ENCODE results near the gene CDH15. TPM values are rescaled to one million over a fixed set of nuclear protein-coding genes. Genes with fewer than 3 reads are reported as not detected.

Gene CDH15
- total and polyA plus RNA-seq, 2 of the 13 experiments (the other 11 are each of a cell fraction or from before 2014, with no cell fraction given) = 0.74 to 2.2 TPM

DNA sequence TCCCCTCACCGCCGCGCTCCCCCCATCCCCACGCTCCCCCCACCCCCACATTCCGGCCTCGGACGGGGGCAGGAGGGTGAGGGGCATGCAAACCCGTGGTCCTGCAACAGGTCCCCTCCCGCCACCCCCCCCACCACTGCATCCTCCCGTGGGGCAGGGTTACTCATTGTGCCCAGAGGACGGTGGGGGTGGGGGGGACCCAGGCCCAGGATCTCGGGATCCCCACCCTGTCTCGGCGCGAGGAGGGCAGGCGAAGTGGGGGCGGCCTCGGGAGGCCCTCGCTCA lies 20.3 kb downstream of the CDH15 start:
- DNase-seq (ENCODE audit: low spot score) = no peak
- Histone ChIP-seq H3K4me2 (ENCODE audit: low read depth, low read length) (peak overlapping the region; percentile 95), H3K79me2 (ENCODE audit: insufficient read depth, low read length) (peaks cover 6% of the 10 kb centered on the region), H3K4me1 (ENCODE audit: insufficient read depth, low read length) (peaks cover 37% of the 10 kb centered on the region), H3K9ac (ENCODE audit: insufficient read depth, low read depth, low read length) (peak overlapping the region; percentile 97), H3K36me3 (replicated peaks in 1 of 2; ENCODE audit: control insufficient read depth in 1 of 2, insufficient read depth in 2 of 2, low read length in 2 of 2) (peaks cover 0 to 3% of the 10 kb centered on the region in 2 experiments; a peak in 1 of 5 replicates), H3K4me3 (replicated peaks in 1 of 3; ENCODE audit: insufficient read depth in 1 of 3, low read depth in 2 of 3, low read length in 3 of 3) (peak overlapping the region; percentile 60 to 86 (median 75); a peak in 5 of 6 replicates), H3K27me3 (ENCODE audit: control insufficient read depth in 1 of 2, insufficient read depth in 2 of 2, low read length in 2 of 2) (no peaks in the 10 kb centered on the region; a peak in 1 of 5 replicates), H4K20me1 (ENCODE audit: insufficient read depth, low read length) (peaks cover 31% of the 10 kb centered on the region; the same call in 1 of the 2 replicates), H3K9me3 (ENCODE audit: low read length) (no peaks in the 10 kb centered on the region), H2AFZ (ENCODE audit: low read length) (no peak overlapping the region), H3K27ac (ENCODE audit: extremely low read length, insufficient read depth, low read length) (peak overlapping the region; percentile 99)
- TF ChIP-seq TBP (CRISPR knock-in tag; IDR thresholded peaks at IDR 0.05) (no peak), ZBTB8A (CRISPR knock-in tag; IDR thresholded peaks at IDR 0.05; ENCODE audit: borderline replicate concordance, low read depth) (no peak), MEIS2 (CRISPR knock-in tag; IDR thresholded peaks at IDR 0.05) (no peak), IKZF4 (CRISPR knock-in tag; IDR thresholded peaks at IDR 0.05; ENCODE audit: borderline replicate concordance, low read depth, not compliant biosample characterization) (no peak), ZNF30 (CRISPR knock-in tag; IDR thresholded peaks at IDR 0.05) (no peak), ZNF674 (CRISPR knock-in tag; IDR thresholded peaks at IDR 0.05; ENCODE audit: low read depth) (0 out of 2 replicates have a peak, but pooled peaks have one; percentile 13), ZNF335 (CRISPR knock-in tag; IDR thresholded peaks at IDR 0.05) (0 out of 2 replicates have a peak, but pooled peaks have one; percentile 16), ARHGAP35 (CRISPR knock-in tag; IDR thresholded peaks at IDR 0.05; ENCODE audit: borderline replicate concordance) (no peak), KLF13 (CRISPR knock-in tag; IDR thresholded peaks at IDR 0.05) (no peak)
- TF ChIP-seq, protein P1, sequence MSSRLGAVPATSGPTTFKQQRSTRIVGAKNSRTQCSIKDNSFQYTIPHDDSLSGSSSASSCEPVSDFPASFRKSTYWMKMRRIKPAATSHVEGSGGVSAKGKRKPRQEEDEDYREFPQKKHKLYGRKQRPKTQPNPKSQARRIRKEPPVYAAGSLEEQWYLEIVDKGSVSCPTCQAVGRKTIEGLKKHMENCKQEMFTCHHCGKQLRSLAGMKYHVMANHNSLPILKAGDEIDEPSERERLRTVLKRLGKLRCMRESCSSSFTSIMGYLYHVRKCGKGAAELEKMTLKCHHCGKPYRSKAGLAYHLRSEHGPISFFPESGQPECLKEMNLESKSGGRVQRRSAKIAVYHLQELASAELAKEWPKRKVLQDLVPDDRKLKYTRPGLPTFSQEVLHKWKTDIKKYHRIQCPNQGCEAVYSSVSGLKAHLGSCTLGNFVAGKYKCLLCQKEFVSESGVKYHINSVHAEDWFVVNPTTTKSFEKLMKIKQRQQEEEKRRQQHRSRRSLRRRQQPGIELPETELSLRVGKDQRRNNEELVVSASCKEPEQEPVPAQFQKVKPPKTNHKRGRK (CRISPR knock-in tag; IDR thresholded peaks at IDR 0.05) = no peak
- TF ChIP-seq, protein P2, sequence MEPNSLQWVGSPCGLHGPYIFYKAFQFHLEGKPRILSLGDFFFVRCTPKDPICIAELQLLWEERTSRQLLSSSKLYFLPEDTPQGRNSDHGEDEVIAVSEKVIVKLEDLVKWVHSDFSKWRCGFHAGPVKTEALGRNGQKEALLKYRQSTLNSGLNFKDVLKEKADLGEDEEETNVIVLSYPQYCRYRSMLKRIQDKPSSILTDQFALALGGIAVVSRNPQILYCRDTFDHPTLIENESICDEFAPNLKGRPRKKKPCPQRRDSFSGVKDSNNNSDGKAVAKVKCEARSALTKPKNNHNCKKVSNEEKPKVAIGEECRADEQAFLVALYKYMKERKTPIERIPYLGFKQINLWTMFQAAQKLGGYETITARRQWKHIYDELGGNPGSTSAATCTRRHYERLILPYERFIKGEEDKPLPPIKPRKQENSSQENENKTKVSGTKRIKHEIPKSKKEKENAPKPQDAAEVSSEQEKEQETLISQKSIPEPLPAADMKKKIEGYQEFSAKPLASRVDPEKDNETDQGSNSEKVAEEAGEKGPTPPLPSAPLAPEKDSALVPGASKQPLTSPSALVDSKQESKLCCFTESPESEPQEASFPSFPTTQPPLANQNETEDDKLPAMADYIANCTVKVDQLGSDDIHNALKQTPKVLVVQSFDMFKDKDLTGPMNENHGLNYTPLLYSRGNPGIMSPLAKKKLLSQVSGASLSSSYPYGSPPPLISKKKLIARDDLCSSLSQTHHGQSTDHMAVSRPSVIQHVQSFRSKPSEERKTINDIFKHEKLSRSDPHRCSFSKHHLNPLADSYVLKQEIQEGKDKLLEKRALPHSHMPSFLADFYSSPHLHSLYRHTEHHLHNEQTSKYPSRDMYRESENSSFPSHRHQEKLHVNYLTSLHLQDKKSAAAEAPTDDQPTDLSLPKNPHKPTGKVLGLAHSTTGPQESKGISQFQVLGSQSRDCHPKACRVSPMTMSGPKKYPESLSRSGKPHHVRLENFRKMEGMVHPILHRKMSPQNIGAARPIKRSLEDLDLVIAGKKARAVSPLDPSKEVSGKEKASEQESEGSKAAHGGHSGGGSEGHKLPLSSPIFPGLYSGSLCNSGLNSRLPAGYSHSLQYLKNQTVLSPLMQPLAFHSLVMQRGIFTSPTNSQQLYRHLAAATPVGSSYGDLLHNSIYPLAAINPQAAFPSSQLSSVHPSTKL (CRISPR knock-in tag; IDR thresholded peaks at IDR 0.05) = no peak
- TF ChIP-seq, protein P3, sequence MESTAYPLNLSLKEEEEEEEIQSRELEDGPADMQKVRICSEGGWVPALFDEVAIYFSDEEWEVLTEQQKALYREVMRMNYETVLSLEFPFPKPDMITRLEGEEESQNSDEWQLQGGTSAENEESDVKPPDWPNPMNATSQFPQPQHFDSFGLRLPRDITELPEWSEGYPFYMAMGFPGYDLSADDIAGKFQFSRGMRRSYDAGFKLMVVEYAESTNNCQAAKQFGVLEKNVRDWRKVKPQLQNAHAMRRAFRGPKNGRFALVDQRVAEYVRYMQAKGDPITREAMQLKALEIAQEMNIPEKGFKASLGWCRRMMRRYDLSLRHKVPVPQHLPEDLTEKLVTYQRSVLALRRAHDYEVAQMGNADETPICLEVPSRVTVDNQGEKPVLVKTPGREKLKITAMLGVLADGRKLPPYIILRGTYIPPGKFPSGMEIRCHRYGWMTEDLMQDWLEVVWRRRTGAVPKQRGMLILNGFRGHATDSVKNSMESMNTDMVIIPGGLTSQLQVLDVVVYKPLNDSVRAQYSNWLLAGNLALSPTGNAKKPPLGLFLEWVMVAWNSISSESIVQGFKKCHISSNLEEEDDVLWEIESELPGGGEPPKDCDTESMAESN (CRISPR knock-in tag; conservative IDR thresholded peaks at IDR 0.05) = peak; percentile 1; the same call in 1 of the 2 replicates
- no TSS peak for BruUV-seq (replicated peaks)
- ChIA-PET POLR2A (interaction anchor here (1.1 to 3.0 kb wide), 5 partner anchors 9 to 73 kb away, joined by 4 to 44 read pairs (median 6); partner anchors contain the start of genes CDH15, SLC22A31 and ZNF778), CTCF (ENCODE audit: low intra/inter-chr PET ratio, low total read pairs) (no interaction called here)
- 1% methylated on average over 12 of the region's 19 CpGs for WGBS (ENCODE audit: low lambda C conversion rate)
- ATAC-seq = no peak
- in situ Hi-C loops (cut with HindIII; ENCODE audit: extremely low pct_ligation_motif_present, low pct_unique_long_range_greater_than_20kb) (no loop called here), intact Hi-C loops (cut with micrococcal nuclease; ENCODE audit: unreplicated experiment) (no loop called here)
- FAIRE-seq = no peak
